Lower leg skin (tissue), 3 donors: ENCODE data around the gene CDKN2C.

Experiments used
- POLR2A ChIP-seq, 2 donors: fragments of 450-650 bp; IDR thresholded peaks; one replicate each; pipeline ENCODE4 v1.6.1; 2016 to 2017; ENCODE audit warnings: antibody characterized with exemption in 2 of 2, mild to moderate bottlenecking in 1 of 2, moderate library complexity in 1 of 2
- TF ChIP-seq, protein P1 (sequence below), 3 donors: fragments of 450-650 bp; IDR thresholded peaks; one replicate each; pipeline ENCODE4 v1.5.1; 2016; ENCODE audit warnings: antibody characterized with exemption in 3 of 3, mild to moderate bottlenecking in 3 of 3, moderate library complexity in 2 of 3

DNA sequence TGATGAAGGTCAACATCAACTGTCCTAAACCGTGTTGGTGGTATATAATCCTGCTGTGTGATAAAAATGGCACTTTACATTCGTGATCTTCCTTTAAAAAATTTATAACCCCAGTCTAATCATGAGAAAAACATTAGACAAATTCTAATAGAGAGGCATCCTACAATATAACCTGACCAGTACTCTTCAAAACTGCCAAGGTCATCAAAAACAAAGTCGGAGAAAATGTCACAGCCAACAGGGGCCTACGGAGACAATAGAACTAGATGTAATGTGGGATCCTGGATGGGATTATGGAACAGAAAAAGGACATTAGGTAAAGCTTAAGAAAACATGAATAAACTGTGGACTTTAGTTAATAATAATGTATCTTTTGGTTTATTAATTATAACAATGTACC is 25.0 kb downstream of the CDKN2C start:
- TF ChIP-seq POLR2A (IDR thresholded peaks at IDR 0.05): no peak
- TF ChIP-seq, protein P1, sequence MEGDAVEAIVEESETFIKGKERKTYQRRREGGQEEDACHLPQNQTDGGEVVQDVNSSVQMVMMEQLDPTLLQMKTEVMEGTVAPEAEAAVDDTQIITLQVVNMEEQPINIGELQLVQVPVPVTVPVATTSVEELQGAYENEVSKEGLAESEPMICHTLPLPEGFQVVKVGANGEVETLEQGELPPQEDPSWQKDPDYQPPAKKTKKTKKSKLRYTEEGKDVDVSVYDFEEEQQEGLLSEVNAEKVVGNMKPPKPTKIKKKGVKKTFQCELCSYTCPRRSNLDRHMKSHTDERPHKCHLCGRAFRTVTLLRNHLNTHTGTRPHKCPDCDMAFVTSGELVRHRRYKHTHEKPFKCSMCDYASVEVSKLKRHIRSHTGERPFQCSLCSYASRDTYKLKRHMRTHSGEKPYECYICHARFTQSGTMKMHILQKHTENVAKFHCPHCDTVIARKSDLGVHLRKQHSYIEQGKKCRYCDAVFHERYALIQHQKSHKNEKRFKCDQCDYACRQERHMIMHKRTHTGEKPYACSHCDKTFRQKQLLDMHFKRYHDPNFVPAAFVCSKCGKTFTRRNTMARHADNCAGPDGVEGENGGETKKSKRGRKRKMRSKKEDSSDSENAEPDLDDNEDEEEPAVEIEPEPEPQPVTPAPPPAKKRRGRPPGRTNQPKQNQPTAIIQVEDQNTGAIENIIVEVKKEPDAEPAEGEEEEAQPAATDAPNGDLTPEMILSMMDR (IDR thresholded peaks at IDR 0.05): no peak
